Fibroblast of villous mesenchyme (primary cell): ENCODE measurements around the gene PLVAP. TPM values are rescaled to one million over a fixed set of nuclear protein-coding genes. Genes with fewer than 3 reads are reported as not detected.
A peak's percentile ranks its signal among the peaks of the same experiment; 100 is the strongest.

Source experiments
- DNase-seq: peaks from one replicate; pipeline ENCODE4 v3.0.0-alpha.2; 2010; ENCODE audit warnings: low read depth
- H3K4me3 ChIP-seq: 2 replicates; pipeline ENCODE4 v1.5.1; 2011; ENCODE audit warnings: low read depth, mild to moderate bottlenecking, low read length
- total RNA-seq: library from RNA; depleted of rRNA; stranded (reverse); fragments of >200 nt; gene quantifications from 2 replicates; pipeline ENCODE4 v1.2.3, GENCODE V29; 2012
- TF ChIP-seq, protein P1 (sequence below): IDR thresholded peaks from 2 replicates; pipeline ENCODE4 v1.5.1; 2012; ENCODE audit warnings: low read depth, mild to moderate bottlenecking, low read length; ENCODE audit not compliant: insufficient read depth

The PLVAP gene
- total RNA-seq, 1 donor: not detected

DNA sequence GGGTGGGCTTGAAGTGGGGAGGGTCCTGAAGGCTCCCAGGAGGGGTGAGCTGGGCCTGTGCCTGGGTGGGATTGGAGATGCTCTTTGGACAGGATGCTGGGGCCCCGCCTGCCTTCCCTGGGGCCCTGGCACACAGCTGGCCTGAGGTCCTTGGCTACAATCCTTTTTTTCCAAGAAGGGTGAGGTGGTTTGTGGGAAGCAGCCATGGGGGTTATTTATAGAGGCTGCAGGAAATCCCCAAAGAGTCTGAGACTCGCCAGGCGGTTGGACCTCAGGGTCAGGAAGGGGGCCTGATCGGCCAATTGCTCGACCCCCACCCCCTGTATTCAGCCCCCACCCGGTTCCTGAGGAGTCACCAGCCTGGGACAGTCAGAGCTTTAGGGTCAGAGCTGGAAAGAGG, 29.8 kb downstream of the PLVAP start:
- DNase-seq: no peak
- no peak overlapping the region for H3K4me3 ChIP-seq
- TF ChIP-seq, protein P1, sequence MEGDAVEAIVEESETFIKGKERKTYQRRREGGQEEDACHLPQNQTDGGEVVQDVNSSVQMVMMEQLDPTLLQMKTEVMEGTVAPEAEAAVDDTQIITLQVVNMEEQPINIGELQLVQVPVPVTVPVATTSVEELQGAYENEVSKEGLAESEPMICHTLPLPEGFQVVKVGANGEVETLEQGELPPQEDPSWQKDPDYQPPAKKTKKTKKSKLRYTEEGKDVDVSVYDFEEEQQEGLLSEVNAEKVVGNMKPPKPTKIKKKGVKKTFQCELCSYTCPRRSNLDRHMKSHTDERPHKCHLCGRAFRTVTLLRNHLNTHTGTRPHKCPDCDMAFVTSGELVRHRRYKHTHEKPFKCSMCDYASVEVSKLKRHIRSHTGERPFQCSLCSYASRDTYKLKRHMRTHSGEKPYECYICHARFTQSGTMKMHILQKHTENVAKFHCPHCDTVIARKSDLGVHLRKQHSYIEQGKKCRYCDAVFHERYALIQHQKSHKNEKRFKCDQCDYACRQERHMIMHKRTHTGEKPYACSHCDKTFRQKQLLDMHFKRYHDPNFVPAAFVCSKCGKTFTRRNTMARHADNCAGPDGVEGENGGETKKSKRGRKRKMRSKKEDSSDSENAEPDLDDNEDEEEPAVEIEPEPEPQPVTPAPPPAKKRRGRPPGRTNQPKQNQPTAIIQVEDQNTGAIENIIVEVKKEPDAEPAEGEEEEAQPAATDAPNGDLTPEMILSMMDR: no peak

GRCh38 chr19:17346109-17346671, 31.0 kb downstream of the PLVAP start:
- TF ChIP-seq, protein P1: peak; percentile 86
- peak; percentile 57 for DNase-seq
- H3K4me3 ChIP-seq: no peak overlapping the region

GRCh38 chr19:17341845-17342244, 35.3 kb downstream of the PLVAP start:
- TF ChIP-seq, protein P1: no peak
- no peak for DNase-seq
- no peak overlapping the region for H3K4me3 ChIP-seq

DNA sequence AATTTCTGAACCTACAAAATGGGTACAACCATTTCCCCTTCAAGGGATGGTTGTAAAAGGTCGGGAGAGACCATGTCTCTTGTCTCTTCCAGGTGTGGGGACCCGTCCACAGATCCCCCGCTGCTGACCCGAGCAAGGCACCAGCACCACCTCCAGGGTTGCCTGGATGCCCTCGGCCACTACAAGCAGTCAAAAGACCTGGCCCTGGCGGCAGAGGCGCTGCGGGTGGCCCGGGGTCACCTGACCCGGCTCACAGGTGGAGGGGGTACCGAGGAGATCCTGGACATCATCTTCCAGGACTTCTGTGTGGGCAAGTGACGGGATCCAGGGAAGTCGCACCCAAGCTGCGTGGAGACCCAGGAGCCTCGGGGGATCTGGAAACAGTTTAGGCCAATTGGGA, 35.8 kb downstream of the PLVAP start:
- no peak overlapping the region for H3K4me3 ChIP-seq
- DNase-seq: no peak
- TF ChIP-seq, protein P1: no peak

GRCh38 chr19:17340871-17341357, 36.2 kb downstream of the PLVAP start:
- H3K4me3 ChIP-seq: no peak overlapping the region
- TF ChIP-seq, protein P1: no peak
- DNase-seq: no peak

DNA sequence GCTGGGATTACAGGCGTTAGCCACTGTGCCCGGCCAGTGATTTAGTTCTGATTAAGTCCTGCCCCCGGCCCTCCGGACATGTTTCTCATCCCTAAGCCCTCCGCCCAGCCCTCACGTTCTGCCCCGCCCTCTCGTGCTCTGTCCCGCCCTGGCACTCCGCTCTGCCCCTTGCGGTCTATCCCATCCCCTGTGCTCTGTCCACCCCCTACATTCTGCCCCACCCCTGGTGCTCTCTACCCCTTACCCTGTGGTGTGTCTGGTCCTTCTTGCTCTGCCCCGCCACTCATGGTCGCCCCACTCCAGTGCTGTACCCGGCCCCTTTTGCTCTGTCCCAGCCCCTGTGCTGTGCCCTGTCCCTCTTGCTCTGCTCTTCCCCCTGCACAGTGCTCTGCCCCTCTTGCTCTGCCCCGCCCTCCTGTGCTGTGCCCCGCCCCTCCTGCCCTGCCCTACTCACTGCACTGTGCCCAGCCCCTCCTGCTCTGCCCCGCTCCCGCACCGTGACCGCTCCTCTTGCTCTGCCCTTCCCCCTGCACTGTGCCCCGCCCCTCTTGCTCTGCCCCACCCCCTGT, 36.8 kb downstream of the PLVAP start:
- no peak overlapping the region for H3K4me3 ChIP-seq
- DNase-seq: no peak
- TF ChIP-seq, protein P1: no peak

- TF ChIP-seq, protein P1: no peak
- no peak overlapping the region for H3K4me3 ChIP-seq
- DNase-seq: no peak
Observed at GRCh38 chr19:17339088-17339741, 37.9 kb downstream of the PLVAP start.
